ENCODE measurements around the gene ATL2.

DNA sequence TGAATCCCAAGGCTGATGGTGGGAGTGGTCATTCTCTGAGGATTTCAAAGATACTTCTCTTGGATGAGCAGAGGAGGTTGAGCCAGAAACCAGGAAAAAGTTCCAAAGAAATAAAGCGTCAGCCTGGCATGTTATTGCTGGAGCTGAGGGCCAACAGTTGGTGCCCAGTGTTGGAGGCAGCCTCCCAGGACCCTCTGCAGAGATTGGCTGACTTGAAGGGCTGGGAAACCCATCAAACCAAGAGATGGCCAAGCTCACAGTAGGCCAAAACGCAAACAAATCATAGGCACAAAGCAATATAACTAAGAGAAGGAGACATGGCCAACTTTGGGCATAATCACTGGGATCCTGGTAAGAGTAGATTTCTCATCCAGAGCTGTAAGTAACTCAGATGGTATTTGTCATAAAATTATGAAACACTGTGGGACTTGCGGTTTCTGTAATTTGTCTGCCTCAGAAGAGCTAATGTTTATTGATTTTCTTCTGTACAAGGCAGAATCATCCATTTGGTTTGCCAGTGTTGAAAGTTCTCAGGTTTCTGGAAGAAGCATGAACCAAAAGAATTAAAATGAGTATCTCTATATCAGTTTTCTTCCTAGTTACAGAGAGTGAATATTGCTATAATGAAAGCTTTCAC is 108.3 kb downstream of the ATL2 start:
- no peak for TF ChIP-seq NFIC (IDR thresholded peaks at IDR 0.05)
- no peak for TF ChIP-seq CREB1 (IDR thresholded peaks at IDR 0.05; ENCODE audit: low read depth)
- no peak for TF ChIP-seq TEAD4 (IDR thresholded peaks at IDR 0.05)
- TF ChIP-seq CEBPB (IDR thresholded peaks at IDR 0.05), result no peak
- TF ChIP-seq EP300 (IDR thresholded peaks at IDR 0.05; ENCODE audit: borderline replicate concordance), result no peak
- TF ChIP-seq, protein P1, sequence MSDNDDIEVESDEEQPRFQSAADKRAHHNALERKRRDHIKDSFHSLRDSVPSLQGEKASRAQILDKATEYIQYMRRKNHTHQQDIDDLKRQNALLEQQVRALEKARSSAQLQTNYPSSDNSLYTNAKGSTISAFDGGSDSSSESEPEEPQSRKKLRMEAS (IDR thresholded peaks at IDR 0.05), result no peak
- TF ChIP-seq RAD21 (IDR thresholded peaks at IDR 0.05; ENCODE audit: low read depth), result no peak
- no peak for TF ChIP-seq FOXM1 (IDR thresholded peaks at IDR 0.05; ENCODE audit: borderline replicate concordance, low read depth)
- TF ChIP-seq ZBTB7A (IDR thresholded peaks at IDR 0.05; ENCODE audit: low read depth), result no peak
- TF ChIP-seq, protein P2, sequence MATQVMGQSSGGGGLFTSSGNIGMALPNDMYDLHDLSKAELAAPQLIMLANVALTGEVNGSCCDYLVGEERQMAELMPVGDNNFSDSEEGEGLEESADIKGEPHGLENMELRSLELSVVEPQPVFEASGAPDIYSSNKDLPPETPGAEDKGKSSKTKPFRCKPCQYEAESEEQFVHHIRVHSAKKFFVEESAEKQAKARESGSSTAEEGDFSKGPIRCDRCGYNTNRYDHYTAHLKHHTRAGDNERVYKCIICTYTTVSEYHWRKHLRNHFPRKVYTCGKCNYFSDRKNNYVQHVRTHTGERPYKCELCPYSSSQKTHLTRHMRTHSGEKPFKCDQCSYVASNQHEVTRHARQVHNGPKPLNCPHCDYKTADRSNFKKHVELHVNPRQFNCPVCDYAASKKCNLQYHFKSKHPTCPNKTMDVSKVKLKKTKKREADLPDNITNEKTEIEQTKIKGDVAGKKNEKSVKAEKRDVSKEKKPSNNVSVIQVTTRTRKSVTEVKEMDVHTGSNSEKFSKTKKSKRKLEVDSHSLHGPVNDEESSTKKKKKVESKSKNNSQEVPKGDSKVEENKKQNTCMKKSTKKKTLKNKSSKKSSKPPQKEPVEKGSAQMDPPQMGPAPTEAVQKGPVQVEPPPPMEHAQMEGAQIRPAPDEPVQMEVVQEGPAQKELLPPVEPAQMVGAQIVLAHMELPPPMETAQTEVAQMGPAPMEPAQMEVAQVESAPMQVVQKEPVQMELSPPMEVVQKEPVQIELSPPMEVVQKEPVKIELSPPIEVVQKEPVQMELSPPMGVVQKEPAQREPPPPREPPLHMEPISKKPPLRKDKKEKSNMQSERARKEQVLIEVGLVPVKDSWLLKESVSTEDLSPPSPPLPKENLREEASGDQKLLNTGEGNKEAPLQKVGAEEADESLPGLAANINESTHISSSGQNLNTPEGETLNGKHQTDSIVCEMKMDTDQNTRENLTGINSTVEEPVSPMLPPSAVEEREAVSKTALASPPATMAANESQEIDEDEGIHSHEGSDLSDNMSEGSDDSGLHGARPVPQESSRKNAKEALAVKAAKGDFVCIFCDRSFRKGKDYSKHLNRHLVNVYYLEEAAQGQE (IDR thresholded peaks at IDR 0.05; ENCODE audit: low read depth), result no peak
